Measurements from ENCODE around the gene DLG5. TPM values are rescaled to one million over a fixed set of nuclear protein-coding genes. Genes with fewer than 3 reads are reported as not detected.

DLG5 gene
- total RNA-seq, 1 experiment from 2014 or later = 81.7 TPM

DNA sequence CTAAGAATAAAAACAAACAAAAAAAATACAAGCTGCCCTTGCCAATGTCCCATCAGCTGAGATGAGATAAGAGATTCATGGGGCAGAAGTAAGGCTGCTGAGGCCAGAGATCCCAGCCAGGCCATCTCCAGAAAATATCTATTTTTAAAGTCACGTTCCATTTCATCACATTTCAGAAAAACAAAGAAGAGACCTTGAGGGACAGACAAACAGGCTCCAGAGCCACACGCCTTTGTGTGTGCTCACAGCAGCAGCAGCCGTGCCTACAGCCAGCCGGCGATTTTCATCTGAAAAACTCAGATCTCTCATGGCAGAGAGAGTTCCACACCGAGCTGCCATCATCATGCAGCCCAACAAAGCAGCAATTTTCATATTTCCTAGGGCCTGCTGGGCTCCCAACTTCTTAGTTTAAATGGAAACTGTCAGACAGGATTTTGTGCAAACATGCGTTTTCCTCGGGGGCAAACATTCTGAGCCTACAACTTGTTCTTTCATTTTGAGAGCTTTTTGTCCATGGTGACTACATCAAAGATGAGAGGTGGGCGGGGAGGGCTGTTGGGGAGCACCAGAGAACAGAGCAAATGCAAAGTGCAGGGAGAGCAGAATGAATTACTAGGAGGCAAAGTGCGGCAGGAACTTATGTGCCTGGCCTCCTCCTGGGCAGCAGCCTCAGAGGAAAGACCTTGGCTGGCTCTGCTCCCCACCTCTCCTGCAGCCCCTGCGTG is 38.8 kb downstream of the DLG5 start:
- H3K27ac ChIP-seq = peak overlapping the region; percentile 73; the same call in 1 of the 2 replicates

DNA sequence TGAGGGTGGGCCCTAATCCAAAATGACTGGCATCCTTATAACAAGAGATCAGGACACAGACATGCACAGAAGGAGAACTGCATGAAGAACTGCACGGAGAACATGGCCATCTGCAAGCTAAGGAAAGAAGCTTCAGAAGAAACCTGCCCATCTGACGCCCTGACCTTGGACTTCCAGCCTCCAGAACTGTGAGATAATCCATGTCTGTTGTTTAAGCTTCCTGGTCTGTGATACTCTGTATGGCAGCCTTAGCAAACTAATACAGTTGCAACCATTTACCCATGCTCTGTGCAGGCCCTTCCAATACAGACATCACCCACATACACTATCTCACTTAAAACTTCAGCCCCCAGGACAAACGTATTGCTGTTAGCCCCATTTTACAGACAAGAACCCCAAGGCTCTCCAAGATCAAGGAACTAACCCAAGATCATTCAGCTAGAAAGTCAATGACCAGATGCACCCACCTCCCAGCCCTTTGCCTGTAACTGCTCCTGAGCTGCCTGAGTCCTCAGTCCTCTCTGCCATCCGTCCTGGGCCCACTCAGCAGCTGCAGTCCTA is 39.7 kb downstream of the DLG5 start:
- no peaks in the 10 kb centered on the region for H3K36me3 ChIP-seq (ENCODE audit: low read depth)
- peaks cover 36% of the 10 kb centered on the region for H3K4me1 ChIP-seq (replicated peaks; ENCODE audit: insufficient read depth)
- H3K4me2 ChIP-seq = 0 out of 2 replicates have a peak overlapping the region, but pooled peaks have one; percentile 60
- H3K27ac ChIP-seq = no peak overlapping the region
- no peaks in the 10 kb centered on the region for H3K27me3 ChIP-seq (ENCODE audit: insufficient read depth, low read depth)
- POLR2A ChIA-PET (ENCODE audit: unreplicated experiment) = no interaction called here
- no peak overlapping the region for H2AFZ ChIP-seq
- peaks cover 10% of the 10 kb centered on the region for H4K20me1 ChIP-seq (ENCODE audit: insufficient read depth)
- peaks cover 11% of the 10 kb centered on the region; the same call in 1 of the 2 replicates for H3F3A ChIP-seq (ENCODE audit: insufficient read depth, low read depth)
- no peak for DNase-seq
- CTCF ChIA-PET = no interaction called here
- peaks cover 75% of the 10 kb centered on the region for H3K79me2 ChIP-seq (ENCODE audit: low read depth)
- no peaks in the 10 kb centered on the region for H3K9me3 ChIP-seq (ENCODE audit: insufficient read depth, low read depth)
- no peaks in the 10 kb centered on the region for H3K9me2 ChIP-seq (ENCODE audit: insufficient read depth)
- intact Hi-C loops (cut with micrococcal nuclease; ENCODE audit: unreplicated experiment) = loop anchor here (5.0 kb wide), 1 partner anchor 55 kb away; no protein-coding TSS in a partner anchor
- H3K4me3 ChIP-seq = no peak overlapping the region
- BruUV-seq (replicated peaks) = no TSS peak
- TF ChIP-seq, protein P1, sequence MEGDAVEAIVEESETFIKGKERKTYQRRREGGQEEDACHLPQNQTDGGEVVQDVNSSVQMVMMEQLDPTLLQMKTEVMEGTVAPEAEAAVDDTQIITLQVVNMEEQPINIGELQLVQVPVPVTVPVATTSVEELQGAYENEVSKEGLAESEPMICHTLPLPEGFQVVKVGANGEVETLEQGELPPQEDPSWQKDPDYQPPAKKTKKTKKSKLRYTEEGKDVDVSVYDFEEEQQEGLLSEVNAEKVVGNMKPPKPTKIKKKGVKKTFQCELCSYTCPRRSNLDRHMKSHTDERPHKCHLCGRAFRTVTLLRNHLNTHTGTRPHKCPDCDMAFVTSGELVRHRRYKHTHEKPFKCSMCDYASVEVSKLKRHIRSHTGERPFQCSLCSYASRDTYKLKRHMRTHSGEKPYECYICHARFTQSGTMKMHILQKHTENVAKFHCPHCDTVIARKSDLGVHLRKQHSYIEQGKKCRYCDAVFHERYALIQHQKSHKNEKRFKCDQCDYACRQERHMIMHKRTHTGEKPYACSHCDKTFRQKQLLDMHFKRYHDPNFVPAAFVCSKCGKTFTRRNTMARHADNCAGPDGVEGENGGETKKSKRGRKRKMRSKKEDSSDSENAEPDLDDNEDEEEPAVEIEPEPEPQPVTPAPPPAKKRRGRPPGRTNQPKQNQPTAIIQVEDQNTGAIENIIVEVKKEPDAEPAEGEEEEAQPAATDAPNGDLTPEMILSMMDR (conservative IDR thresholded peaks at IDR 0.05) = no peak
- TF ChIP-seq EZH2 (IDR thresholded peaks at IDR 0.05; ENCODE audit: low read depth) = no peak

More for the DNA sequence above, 38.8 kb downstream of the DLG5 start:
- intact Hi-C loops (cut with micrococcal nuclease; ENCODE audit: unreplicated experiment) = loop anchor here (2.0 to 5.0 kb wide), 2 partner anchors 37 to 55 kb away; no protein-coding TSS in a partner anchor
- H3K4me2 ChIP-seq = peak overlapping the region; percentile 60
- no peaks in the 10 kb centered on the region for H3K27me3 ChIP-seq (ENCODE audit: insufficient read depth, low read depth)
- no peaks in the 10 kb centered on the region for H3K9me2 ChIP-seq (ENCODE audit: insufficient read depth)
- peaks cover 14% of the 10 kb centered on the region for H4K20me1 ChIP-seq (ENCODE audit: insufficient read depth)
- CTCF ChIA-PET = interaction anchor here (0.6 kb wide), 1 partner anchor 39 kb away, joined by 4 read pairs; no protein-coding TSS in a partner anchor
- BruUV-seq (replicated peaks) = no TSS peak
- H3K79me2 ChIP-seq (ENCODE audit: low read depth) = peaks cover 84% of the 10 kb centered on the region
- H3K36me3 ChIP-seq (ENCODE audit: low read depth) = no peaks in the 10 kb centered on the region
- H3F3A ChIP-seq (ENCODE audit: insufficient read depth, low read depth) = peaks cover 11% of the 10 kb centered on the region; the same call in 1 of the 2 replicates
- H3K9me3 ChIP-seq (ENCODE audit: insufficient read depth, low read depth) = no peaks in the 10 kb centered on the region
- H3K4me3 ChIP-seq = no peak overlapping the region
- H3K4me1 ChIP-seq (replicated peaks; ENCODE audit: insufficient read depth) = peaks cover 34% of the 10 kb centered on the region
- TF ChIP-seq, protein P1 (conservative IDR thresholded peaks at IDR 0.05) = no peak
- no peak for TF ChIP-seq EZH2 (IDR thresholded peaks at IDR 0.05; ENCODE audit: low read depth)
- no peak overlapping the region for H2AFZ ChIP-seq
- POLR2A ChIA-PET (ENCODE audit: unreplicated experiment) = interaction anchor here (0.7 kb wide), 1 partner anchor 14 kb away, joined by 4 read pairs; no protein-coding TSS in a partner anchor
- no peak for DNase-seq

DNA sequence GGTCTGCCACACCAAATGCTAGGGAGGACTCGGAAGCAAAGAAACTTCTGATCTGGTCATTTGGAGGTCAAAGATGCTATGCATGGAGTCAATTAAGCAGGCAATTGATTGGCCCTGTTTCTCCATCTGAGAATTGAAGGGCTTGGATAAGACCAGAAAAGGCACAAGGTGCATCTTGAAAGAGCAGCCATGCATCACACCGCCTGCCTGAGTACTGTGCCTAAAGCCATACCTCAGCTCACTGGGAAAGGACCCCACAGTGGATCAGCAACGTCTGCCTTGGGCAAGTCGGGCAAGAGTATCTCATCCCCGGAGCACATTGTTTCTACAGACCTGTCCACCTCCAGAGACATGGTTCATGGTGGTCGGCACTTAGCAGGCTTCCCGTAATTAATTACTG is 42.4 kb downstream of the DLG5 start:
- Histone ChIP-seq H3K27me3 (ENCODE audit: insufficient read depth, low read depth) (no peaks in the 10 kb centered on the region), H3F3A (ENCODE audit: insufficient read depth, low read depth) (no peaks in the 10 kb centered on the region), H3K9me2 (ENCODE audit: insufficient read depth) (no peaks in the 10 kb centered on the region), H2AFZ (no peak overlapping the region), H3K4me3 (no peak overlapping the region), H3K9me3 (ENCODE audit: insufficient read depth, low read depth) (no peaks in the 10 kb centered on the region), H3K4me1 (replicated peaks; ENCODE audit: insufficient read depth) (peaks cover 31% of the 10 kb centered on the region), H3K36me3 (ENCODE audit: low read depth) (no peaks in the 10 kb centered on the region), H4K20me1 (ENCODE audit: insufficient read depth) (no peaks in the 10 kb centered on the region; the same call in none of the 2 replicates), H3K4me2 (no peak overlapping the region), H3K27ac (no peak overlapping the region), H3K79me2 (ENCODE audit: low read depth) (peaks cover 68% of the 10 kb centered on the region)
- ChIA-PET POLR2A (ENCODE audit: unreplicated experiment) (no interaction called here), CTCF (no interaction called here)
- no TSS peak for BruUV-seq (replicated peaks)
- TF ChIP-seq EZH2 (IDR thresholded peaks at IDR 0.05; ENCODE audit: low read depth) = no peak
- TF ChIP-seq, protein P1 (conservative IDR thresholded peaks at IDR 0.05) = no peak
- intact Hi-C loops (cut with micrococcal nuclease; ENCODE audit: unreplicated experiment) = no loop called here
- DNase-seq = no peak

Data from PC-9 (cell line).